ENCODE measurements around the gene SYCN. TPM values are rescaled to one million over a fixed set of nuclear protein-coding genes. Genes with fewer than 3 reads are reported as not detected.

The SYCN gene
- total RNA-seq, 4 donors from 2014 or later: not detected

DNA sequence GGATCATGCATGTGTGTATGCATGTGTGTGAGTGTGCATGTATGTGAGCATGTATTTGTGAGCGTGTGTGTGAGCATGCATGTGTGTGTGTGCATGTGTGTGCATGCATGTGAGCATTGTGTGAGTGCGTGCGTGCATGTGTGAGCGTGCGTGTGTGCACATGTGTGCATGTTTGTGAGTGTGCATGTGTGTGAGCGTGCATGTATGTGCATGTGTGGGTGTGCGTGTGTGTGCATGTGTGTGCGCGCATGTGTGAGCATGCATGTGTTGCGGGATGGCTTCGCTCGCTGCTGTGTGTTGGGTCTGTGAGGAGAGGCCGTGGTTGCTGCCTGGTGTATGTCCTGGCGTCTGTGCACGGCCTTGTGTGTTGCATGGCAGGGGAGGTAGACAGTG lies 46.1 kb downstream of the SYCN start:
- Histone ChIP-seq H3K27me3 (no peaks in the 10 kb centered on the region), H3K4me3 (no peak overlapping the region), H3K27ac (no peak overlapping the region), H3K9me3 (no peaks in the 10 kb centered on the region), H3K4me1 (peaks cover 50 to 96% (median 61%) of the 10 kb centered on the region in 3 donors), H3K36me3 (no peaks in the 10 kb centered on the region)
- intact Hi-C loops (cut with DNase I): no loop called here
- 86 to 92% methylated on average over 14 of the region's 15 CpGs for WGBS, 2 donors
- DNase-seq: no peak
- TF ChIP-seq, protein P1, sequence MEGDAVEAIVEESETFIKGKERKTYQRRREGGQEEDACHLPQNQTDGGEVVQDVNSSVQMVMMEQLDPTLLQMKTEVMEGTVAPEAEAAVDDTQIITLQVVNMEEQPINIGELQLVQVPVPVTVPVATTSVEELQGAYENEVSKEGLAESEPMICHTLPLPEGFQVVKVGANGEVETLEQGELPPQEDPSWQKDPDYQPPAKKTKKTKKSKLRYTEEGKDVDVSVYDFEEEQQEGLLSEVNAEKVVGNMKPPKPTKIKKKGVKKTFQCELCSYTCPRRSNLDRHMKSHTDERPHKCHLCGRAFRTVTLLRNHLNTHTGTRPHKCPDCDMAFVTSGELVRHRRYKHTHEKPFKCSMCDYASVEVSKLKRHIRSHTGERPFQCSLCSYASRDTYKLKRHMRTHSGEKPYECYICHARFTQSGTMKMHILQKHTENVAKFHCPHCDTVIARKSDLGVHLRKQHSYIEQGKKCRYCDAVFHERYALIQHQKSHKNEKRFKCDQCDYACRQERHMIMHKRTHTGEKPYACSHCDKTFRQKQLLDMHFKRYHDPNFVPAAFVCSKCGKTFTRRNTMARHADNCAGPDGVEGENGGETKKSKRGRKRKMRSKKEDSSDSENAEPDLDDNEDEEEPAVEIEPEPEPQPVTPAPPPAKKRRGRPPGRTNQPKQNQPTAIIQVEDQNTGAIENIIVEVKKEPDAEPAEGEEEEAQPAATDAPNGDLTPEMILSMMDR (IDR thresholded peaks at IDR 0.05): no peak
- no peak for TF ChIP-seq POLR2A (IDR thresholded peaks at IDR 0.05)

DNA sequence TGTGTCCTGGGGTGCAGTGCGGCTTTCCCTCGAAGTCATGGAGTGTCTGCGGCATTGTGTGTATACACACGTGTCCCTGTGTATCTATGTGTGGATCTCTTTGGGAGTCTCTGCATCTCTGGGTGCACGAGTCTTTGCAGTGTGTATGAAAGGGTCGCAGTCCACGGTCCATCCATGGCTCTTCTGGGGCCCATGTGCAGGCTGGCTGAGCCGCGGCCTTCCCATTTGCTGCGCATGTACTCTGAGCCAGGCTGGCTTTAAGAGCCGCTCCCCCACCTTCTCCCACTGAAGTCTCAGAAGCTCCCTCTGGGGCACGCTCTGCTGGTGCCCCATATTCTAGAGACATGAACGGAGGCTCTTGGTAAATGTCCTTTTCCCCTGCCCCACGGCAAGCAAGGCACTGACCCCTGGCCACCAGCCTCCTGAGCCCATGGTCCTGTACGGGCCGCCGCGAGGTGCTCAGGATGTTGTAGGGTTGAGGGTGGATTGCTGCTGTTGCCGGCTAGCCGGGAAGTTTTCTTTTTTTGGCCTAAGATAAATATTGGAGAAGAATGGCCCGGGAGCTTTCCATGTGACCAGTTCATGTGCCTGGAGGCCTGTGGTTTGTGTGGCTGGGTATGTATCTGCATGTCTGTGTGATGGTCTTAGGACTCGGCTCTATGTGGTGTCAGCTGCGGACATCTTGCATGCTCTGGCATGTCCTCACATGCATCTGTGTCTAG lies 46.6 kb downstream of the SYCN start:
- WGBS, 2 donors: 58 to 65% methylated on average over 12 to 14 of the region's 23 CpGs
- H3K4me1 ChIP-seq: peaks cover 50 to 99% (median 61%) of the 10 kb centered on the region in 3 donors
- H3K27me3 ChIP-seq: no peaks in the 10 kb centered on the region
- intact Hi-C loops (cut with DNase I): no loop called here
- no peak for TF ChIP-seq POLR2A (IDR thresholded peaks at IDR 0.05)
- TF ChIP-seq, protein P1 (IDR thresholded peaks at IDR 0.05): no peak
- no peaks in the 10 kb centered on the region for H3K9me3 ChIP-seq
- H3K4me3 ChIP-seq: peak overlapping the region in 1 of 4 donors; percentile 25
- H3K27ac ChIP-seq: peak overlapping the region in 1 of 4 donors; percentile 88
- no peak for DNase-seq
- no peaks in the 10 kb centered on the region for H3K36me3 ChIP-seq

- Histone ChIP-seq H3K36me3 (no peaks in the 10 kb centered on the region), H3K4me1 (peaks cover 50 to 100% (median 60%) of the 10 kb centered on the region in 3 donors), H3K9me3 (no peaks in the 10 kb centered on the region), H3K27me3 (no peaks in the 10 kb centered on the region), H3K27ac (peak overlapping the region; percentile 46 to 89 (median 84)), H3K4me3 (peak overlapping the region in 2 of 4 donors; percentile 25 to 38)
- 50 to 60% methylated on average over 3 to 6 of the region's 24 CpGs for WGBS, 2 donors
- intact Hi-C loops (cut with DNase I): no loop called here
- TF ChIP-seq, protein P1 (IDR thresholded peaks at IDR 0.05): no peak
- TF ChIP-seq POLR2A (IDR thresholded peaks at IDR 0.05): no peak
- DNase-seq: no peak
Measured at GRCh38 chr19:39156326-39157230, 47.5 kb downstream of the SYCN start.

DNA sequence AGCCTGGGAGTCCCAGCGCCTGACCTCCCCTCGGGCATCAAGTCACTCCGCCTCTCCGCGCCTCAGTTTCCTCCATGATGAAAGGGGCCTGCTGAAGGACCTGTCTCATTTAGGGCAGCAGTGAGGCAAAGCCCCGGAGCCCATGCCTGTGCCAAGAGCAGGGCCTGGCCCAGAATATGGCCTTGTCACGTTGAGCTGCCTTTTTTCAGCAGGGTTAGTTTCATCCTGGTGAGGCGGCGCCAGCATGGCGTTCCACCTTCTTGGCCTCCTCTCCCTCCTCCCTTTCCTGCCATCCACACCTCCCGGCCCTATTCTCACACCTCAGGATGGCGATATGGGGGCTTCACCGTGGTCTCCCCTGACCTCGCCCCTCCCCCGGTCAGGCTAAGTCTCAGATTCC lies 48.3 kb downstream of the SYCN start:
- Histone ChIP-seq H3K4me1 (peaks cover 42 to 93% (median 52%) of the 10 kb centered on the region in 3 donors), H3K27me3 (no peaks in the 10 kb centered on the region), H3K36me3 (no peaks in the 10 kb centered on the region), H3K27ac (peak overlapping the region; percentile 46 to 89 (median 84)), H3K4me3 (no peak overlapping the region), H3K9me3 (no peaks in the 10 kb centered on the region)
- WGBS, 2 donors: 62 to 67% methylated on average over 6 to 8 of the region's 15 CpGs
- no peak for DNase-seq
- no peak for TF ChIP-seq POLR2A (IDR thresholded peaks at IDR 0.05)
- TF ChIP-seq, protein P1 (IDR thresholded peaks at IDR 0.05): no peak
- intact Hi-C loops (cut with DNase I): no loop called here
